MG63 (cell line): ENCODE data around the gene SCARB1. TPM values are rescaled to one million over a fixed set of nuclear protein-coding genes. Genes with fewer than 3 reads are reported as not detected.

Experiments used
- DNase-seq: peaks from one replicate; pipeline ENCODE4 v3.0.0-alpha.2; 2020
- H3K27me3 ChIP-seq: fragments of 250-450 bp; sonication (Bioruptor Pico); 2 replicates; pipeline ENCODE4 v1.5.1; 2020; ENCODE audit warnings: mild to moderate bottlenecking, moderate library complexity
- H3K36me3 ChIP-seq: fragments of 250-450 bp; sonication (Bioruptor Pico); 2 replicates; pipeline ENCODE4 v1.5.1; 2020; ENCODE audit warnings: mild to moderate bottlenecking, moderate library complexity
- H3K4me3 ChIP-seq: fragments of 250-450 bp; sonication (Bioruptor Pico); 2 replicates; pipeline ENCODE4 v1.5.1; 2020; ENCODE audit warnings: mild to moderate bottlenecking, moderate library complexity
- H3K9me3 ChIP-seq: fragments of 250-450 bp; sonication (Bioruptor Pico); 2 replicates; pipeline ENCODE4 v1.5.1; 2020; ENCODE audit warnings: mild to moderate bottlenecking, moderate library complexity
- total RNA-seq: library from RNA; depleted of rRNA; stranded (reverse); fragments of >200 nt; shearing (Covaris generic); gene quantifications from 2 replicates; pipeline ENCODE4 v1.2.3, GENCODE V29; 2014; ENCODE audit warnings: low replicate concordance

Gene SCARB1
- total RNA-seq, 1 experiment from 2014 or later = 35.4 TPM

- no peak for DNase-seq
- no peak overlapping the region for H3K4me3 ChIP-seq
- no peaks in the 10 kb centered on the region for H3K27me3 ChIP-seq
- no peaks in the 10 kb centered on the region for H3K9me3 ChIP-seq
- no peaks in the 10 kb centered on the region for H3K36me3 ChIP-seq
Measured at GRCh38 chr12:124758266-124759220, 105.1 kb downstream of the SCARB1 start.

GRCh38 chr12:124757329-124757728, 106.3 kb downstream of the SCARB1 start:
- Histone ChIP-seq H3K27me3 (no peaks in the 10 kb centered on the region), H3K4me3 (no peak overlapping the region), H3K36me3 (no peaks in the 10 kb centered on the region), H3K9me3 (no peaks in the 10 kb centered on the region; the same call in 1 of the 2 replicates)
- DNase-seq = no peak

DNA sequence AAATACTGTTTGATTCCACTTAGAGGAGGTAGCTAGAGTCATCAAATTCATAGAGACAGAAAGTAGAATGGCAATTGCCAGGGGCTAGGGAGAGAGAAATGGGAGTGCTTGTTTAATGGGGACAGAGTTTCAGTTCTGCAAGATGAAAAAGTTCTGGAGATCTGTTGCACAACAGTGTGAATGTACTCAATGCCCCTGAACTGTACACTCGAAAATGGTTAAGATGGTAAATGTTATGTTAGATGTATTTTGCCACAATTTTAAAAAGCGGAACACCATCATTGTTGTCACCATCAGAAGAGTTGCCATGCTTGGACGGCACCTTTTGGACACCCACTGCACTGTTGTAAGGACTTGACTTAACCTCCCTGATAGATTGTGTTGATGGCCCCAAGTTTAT, 106.9 kb downstream of the SCARB1 start:
- H3K36me3 ChIP-seq = no peaks in the 10 kb centered on the region
- no peak overlapping the region for H3K4me3 ChIP-seq
- no peaks in the 10 kb centered on the region for H3K27me3 ChIP-seq
- no peak for DNase-seq
- H3K9me3 ChIP-seq = peaks cover under 1% of the 10 kb centered on the region; the same call in 1 of the 2 replicates

DNA sequence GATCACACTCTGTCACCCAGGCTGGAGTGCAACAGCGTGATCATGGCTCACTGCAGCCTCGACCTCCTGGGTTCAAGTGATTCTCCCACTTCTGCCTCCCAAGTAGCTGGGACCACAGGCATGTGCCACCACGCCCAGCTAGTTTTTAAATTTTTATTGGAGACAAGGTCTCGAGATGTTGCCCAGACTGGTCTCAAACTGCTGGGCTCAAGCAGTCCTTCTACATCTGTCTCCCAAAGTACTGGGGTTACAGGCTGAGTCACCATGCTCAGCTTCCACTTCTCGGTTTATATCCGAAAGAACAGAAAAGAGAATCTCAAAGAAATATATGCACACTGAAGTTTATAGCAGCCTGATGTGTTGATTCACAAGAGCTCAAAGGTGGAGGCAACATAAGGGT, 107.5 kb downstream of the SCARB1 start:
- no peak for DNase-seq
- Histone ChIP-seq H3K36me3 (no peaks in the 10 kb centered on the region), H3K27me3 (no peaks in the 10 kb centered on the region), H3K9me3 (peaks cover 5% of the 10 kb centered on the region; the same call in 1 of the 2 replicates), H3K4me3 (no peak overlapping the region)

- peaks cover 5% of the 10 kb centered on the region; the same call in 1 of the 2 replicates for H3K9me3 ChIP-seq
- DNase-seq = no peak
- H3K4me3 ChIP-seq = no peak overlapping the region
- H3K36me3 ChIP-seq = no peaks in the 10 kb centered on the region
- no peaks in the 10 kb centered on the region for H3K27me3 ChIP-seq
Measured at GRCh38 chr12:124755801-124756148, 107.9 kb downstream of the SCARB1 start.

DNA sequence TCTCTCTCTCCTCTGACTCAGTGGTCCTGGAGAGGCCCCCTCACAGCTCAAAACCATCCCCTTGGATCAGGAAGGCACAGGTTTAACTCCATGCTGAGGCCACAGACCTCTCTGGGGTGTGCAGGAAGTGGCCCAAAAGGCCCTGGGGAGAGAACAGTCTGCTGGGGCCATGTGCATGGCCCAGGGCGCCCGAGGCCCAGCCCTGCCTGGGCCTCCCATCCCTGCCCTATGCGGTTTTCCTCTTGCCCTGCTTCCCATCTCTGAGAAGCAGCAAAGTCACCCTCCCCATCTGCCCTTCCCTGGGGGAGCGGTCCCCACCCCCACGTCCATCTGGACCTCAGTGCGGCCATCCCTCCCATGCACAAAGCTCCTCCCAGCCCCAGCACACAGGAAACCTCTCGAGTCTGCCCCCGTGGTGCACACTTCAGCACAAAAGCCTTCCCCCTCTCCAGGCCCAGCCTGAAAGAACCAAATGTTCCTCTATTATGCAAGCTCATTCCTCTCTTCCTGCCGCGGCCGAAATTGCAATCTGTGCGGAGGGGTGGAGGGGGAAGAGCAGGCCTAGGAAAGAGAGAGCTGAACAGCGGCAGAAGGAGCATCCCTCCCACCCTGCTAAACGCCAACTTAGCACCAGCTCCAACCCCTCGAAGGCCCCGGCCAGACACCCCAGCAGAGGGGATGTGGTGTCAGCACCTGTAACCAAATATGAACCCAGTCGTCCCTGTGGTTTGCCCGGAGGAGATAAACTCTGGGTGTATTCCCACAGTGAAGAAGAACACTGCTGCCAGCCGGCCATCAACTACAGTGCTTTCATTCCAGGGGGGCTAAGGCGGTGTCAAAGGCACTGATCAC, 108.5 kb downstream of the SCARB1 start:
- no peak overlapping the region for H3K4me3 ChIP-seq
- H3K36me3 ChIP-seq = no peaks in the 10 kb centered on the region
- H3K27me3 ChIP-seq = no peaks in the 10 kb centered on the region
- DNase-seq = no peak
- peaks cover 5% of the 10 kb centered on the region; the same call in 1 of the 2 replicates for H3K9me3 ChIP-seq

DNA sequence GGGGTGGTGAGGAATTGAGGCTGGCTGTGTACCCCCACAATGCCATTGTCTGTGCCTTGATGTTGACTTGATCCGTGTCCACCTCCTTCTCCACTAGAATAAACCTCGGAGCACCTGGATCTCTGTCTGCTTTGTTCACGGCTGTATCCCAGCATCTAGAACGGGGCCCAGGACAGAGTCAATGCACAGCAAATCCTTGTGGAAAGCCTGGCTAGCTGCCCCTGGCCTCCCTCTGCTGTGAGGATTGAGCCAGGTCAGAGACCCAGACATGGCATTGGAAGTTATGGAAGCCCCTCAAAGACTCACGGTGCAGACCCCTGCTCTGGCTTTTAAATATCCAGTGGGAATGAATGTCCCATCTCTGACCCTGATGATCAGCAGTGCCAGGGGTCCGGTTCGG, 109.2 kb downstream of the SCARB1 start:
- no peak overlapping the region for H3K4me3 ChIP-seq
- no peaks in the 10 kb centered on the region for H3K36me3 ChIP-seq
- DNase-seq = no peak
- H3K9me3 ChIP-seq = peaks cover 5% of the 10 kb centered on the region; the same call in 1 of the 2 replicates
- H3K27me3 ChIP-seq = no peaks in the 10 kb centered on the region

GRCh38 chr12:124753993-124754392, 109.7 kb downstream of the SCARB1 start:
- H3K36me3 ChIP-seq = no peaks in the 10 kb centered on the region
- no peak overlapping the region for H3K4me3 ChIP-seq
- H3K27me3 ChIP-seq = no peaks in the 10 kb centered on the region
- H3K9me3 ChIP-seq = peaks cover 5% of the 10 kb centered on the region; the same call in 1 of the 2 replicates
- DNase-seq = no peak

DNA sequence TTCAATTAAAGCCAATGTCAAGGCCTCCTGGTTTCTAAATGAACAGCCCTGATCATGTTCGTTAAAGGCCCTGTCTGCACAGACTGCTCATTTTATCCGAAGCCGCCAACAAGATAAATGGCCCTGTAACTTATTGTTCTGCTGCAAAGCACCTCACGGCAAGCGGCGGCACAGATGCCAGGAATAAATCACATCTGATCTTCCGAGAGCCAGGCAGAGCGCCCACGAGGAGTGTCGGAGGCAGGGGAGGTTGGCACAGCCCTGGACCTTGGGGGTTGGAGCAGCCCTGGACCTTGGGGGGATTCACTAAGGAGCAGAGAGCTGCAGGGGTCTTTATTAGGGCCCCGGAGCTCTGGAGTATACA, 110.5 kb downstream of the SCARB1 start:
- H3K36me3 ChIP-seq = no peaks in the 10 kb centered on the region
- no peak for DNase-seq
- H3K4me3 ChIP-seq = no peak overlapping the region
- H3K9me3 ChIP-seq = peaks cover 5% of the 10 kb centered on the region; the same call in 1 of the 2 replicates
- no peaks in the 10 kb centered on the region for H3K27me3 ChIP-seq

DNA sequence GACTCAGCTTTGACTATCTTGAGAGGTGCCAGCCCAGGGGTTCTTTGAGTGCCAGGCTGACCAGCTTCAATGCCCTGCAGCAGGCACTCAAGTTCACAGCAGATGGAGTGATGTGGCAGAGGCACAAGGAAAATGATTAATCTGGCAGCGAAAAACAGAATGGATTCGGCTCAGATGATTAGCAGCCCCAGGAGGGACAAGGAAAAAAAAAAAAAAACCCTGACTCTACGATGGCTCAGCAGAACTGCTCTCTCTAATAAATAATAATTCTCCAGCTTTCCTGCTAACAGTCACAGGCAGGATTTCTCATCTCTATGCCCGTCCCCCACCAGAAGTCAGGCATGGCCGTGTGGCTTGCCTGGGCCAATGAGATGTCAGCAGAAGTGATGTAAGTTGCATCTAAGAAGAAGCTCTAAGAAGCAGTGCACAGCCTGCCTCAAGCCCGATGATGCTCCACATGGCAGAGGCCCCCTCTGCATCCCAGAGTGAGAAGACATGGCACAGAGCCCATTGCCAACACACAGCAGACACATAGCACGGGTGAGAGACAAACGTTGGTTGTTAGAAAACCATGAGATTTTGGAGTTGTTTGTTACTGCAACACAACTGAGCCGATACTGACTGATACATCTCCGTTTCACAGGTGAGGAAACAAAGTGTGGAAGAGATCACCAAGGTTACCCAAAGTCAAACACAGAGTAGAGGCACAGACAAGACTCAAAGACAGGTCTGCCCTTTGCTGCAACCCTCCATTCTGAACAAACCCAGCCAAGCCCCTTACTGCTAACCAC, 111.0 kb downstream of the SCARB1 start:
- peak; percentile 94 for DNase-seq
- Histone ChIP-seq H3K9me3 (peaks cover 5% of the 10 kb centered on the region; the same call in 1 of the 2 replicates), H3K4me3 (no peak overlapping the region), H3K27me3 (no peaks in the 10 kb centered on the region), H3K36me3 (no peaks in the 10 kb centered on the region)

DNA sequence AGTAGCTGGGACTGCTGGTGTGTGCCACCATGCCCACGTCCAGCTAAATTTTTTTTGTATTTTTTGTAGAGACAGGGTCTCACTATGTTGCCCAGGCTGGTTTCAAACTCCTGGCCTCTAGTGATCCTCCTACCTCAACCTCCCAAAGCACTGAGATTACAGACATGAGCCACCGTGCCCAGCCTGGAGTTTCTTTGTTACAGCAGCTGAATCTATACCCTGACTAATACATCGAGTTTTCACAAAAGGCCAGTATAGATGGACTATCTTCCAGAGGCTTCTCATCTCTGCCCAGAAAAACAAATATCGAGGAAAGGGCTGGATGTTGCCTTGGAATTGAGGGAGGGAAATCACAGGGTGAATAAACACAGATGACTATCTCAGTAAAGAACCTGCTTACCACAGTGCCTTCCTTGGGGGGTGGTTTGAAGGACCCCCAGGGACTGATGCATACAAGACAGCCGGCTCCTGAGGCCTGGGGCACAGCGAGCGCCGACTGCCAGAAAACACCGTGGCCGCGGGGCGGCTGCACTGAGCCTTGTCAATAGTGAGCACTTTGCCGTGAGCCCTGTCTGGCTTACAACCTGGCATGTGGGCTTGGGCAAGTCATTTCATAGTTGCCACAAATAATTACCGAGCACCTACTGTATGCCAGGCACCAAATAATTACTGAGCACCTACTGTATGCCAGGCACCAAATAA, 111.9 kb downstream of the SCARB1 start:
- no peaks in the 10 kb centered on the region for H3K27me3 ChIP-seq
- peaks cover 5% of the 10 kb centered on the region; the same call in 1 of the 2 replicates for H3K9me3 ChIP-seq
- no peak for DNase-seq
- no peak overlapping the region for H3K4me3 ChIP-seq
- no peaks in the 10 kb centered on the region for H3K36me3 ChIP-seq

DNA sequence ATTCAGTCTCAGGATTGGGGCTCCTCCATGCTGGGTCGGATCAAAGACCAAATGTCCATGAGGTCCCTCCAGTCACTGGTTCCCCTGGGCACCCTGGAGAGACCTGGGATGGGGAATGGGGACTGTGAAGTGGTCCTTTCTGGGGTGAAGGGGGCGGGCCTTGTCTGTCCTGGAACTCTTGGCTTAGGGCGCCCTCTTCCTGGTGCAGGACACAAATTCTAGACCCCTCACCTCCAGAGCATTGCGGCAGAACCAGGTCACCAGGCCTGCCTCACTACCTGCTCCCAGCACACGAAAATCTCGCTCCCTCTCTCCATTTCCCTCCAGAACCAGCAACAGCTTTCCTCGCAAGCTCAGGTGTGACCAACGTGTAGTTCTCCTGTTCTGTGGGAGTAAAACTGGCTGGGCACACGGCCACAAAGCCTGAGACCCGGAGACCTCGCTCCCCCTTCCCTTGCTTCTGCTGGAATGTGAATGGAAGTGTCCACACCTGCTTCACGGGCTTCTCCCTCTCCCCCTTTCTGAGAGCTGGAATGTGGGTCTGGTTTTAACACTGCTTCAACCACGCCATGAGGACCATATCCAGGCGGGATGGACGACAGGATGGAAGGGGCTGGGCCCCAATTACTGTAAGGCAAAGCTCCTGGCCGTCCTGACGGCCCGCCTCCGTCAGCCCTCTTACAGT, 112.7 kb downstream of the SCARB1 start:
- no peak for DNase-seq
- H3K4me3 ChIP-seq = no peak overlapping the region
- no peaks in the 10 kb centered on the region for H3K36me3 ChIP-seq
- no peaks in the 10 kb centered on the region for H3K27me3 ChIP-seq
- H3K9me3 ChIP-seq = peaks cover 5% of the 10 kb centered on the region; the same call in 1 of the 2 replicates

DNA sequence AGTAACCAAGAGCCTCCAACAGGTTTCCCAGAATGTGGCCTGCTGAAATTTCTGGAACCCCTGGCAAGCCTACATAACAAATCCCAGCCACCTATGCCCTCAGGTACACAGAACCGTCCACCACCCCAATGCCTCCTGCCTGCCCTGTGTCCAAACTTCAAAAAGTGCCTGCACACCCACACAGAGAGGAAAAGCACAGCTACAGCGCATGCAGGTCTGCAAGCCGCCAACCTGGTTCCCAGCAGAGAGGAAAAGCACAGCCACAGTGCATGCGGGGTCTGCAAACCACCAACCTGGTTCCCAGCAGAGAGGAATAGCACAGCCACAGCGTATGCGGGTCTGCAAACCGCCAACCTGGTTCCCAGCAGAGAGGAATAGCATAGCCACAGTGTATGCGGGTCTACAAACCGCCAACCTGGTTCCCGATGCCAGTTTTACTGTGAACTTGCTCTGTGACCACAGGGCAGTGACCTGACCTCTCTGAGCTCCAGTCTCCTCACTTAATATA, 113.5 kb downstream of the SCARB1 start:
- DNase-seq = no peak
- peaks cover 5% of the 10 kb centered on the region; the same call in 1 of the 2 replicates for H3K9me3 ChIP-seq
- H3K4me3 ChIP-seq = no peak overlapping the region
- no peaks in the 10 kb centered on the region for H3K27me3 ChIP-seq
- no peaks in the 10 kb centered on the region for H3K36me3 ChIP-seq

DNA sequence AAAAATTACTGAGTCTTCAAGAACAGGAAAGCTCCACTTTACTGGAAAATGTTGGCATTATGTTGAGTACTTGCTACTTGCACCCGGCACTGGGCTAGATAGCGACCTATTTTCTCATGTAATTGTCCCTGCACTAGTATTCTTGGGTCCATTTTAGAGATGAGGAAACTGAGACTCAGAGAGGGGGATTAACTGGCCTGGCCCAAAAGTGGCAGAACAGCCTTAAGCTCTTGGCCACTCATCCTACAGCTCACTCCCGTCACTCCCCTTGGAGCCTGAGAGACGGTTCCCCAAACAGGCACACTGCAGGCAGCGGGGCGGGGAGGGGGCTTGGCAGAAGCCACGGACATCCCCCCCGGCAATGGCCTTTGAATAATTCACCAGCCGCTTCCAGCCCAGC, 113.9 kb downstream of the SCARB1 start:
- H3K4me3 ChIP-seq = no peak overlapping the region
- no peak for DNase-seq
- H3K27me3 ChIP-seq = no peaks in the 10 kb centered on the region
- H3K36me3 ChIP-seq = no peaks in the 10 kb centered on the region
- peaks cover 5% of the 10 kb centered on the region; the same call in 1 of the 2 replicates for H3K9me3 ChIP-seq

- DNase-seq = no peak
- no peaks in the 10 kb centered on the region for H3K36me3 ChIP-seq
- H3K27me3 ChIP-seq = no peaks in the 10 kb centered on the region
- no peak overlapping the region for H3K4me3 ChIP-seq
- H3K9me3 ChIP-seq = peaks cover 5% of the 10 kb centered on the region; the same call in 1 of the 2 replicates
Measured at GRCh38 chr12:124747426-124748161, 116.1 kb downstream of the SCARB1 start.
